ENCODE data around the gene SIK2. TPM values are rescaled to one million over a fixed set of nuclear protein-coding genes. Genes with fewer than 3 reads are reported as not detected.

Gene SIK2
- polyA plus RNA-seq, 1 donor from 2014 or later = 9.0 TPM

GRCh38 chr11:111764621-111765020 lies 162.4 kb downstream of the SIK2 start:
- Histone ChIP-seq H4K20me1 (ENCODE audit: insufficient read depth) (no peaks in the 10 kb centered on the region), H3K36me3 (ENCODE audit: insufficient read depth, low read length) (peaks cover 12% of the 10 kb centered on the region), H3F3A (ENCODE audit: insufficient read depth, low read length, poor library complexity, severe bottlenecking) (no peaks in the 10 kb centered on the region), H3K79me2 (replicated peaks; ENCODE audit: insufficient read depth, low read length) (peaks cover 17% of the 10 kb centered on the region), H3K27me3 (ENCODE audit: insufficient read depth, low read depth, low read length) (no peaks in the 10 kb centered on the region), H2AFZ (ENCODE audit: low read depth, low read length) (no peak overlapping the region), H3K9me2 (ENCODE audit: insufficient read depth, low read length) (no peaks in the 10 kb centered on the region), H3K27ac (ENCODE audit: low read length) (no peak overlapping the region), H3K9ac (ENCODE audit: low read length) (no peak overlapping the region), H3K4me2 (ENCODE audit: low read length) (peak overlapping the region; percentile 80), H3K4me3 (ENCODE audit: low read length) (peak overlapping the region; percentile 97), H3K9me3 (ENCODE audit: low read length) (no peaks in the 10 kb centered on the region)
- no peak for TF ChIP-seq CTCF (IDR thresholded peaks at IDR 0.05; ENCODE audit: poor library complexity, severe bottlenecking)
- no peak for TF ChIP-seq POLR2AphosphoS5 (IDR thresholded peaks at IDR 0.05)
- no peak for TF ChIP-seq EZH2 (IDR thresholded peaks at IDR 0.05; ENCODE audit: borderline replicate concordance, insufficient read depth, low read length, poor library complexity, severe bottlenecking)
- TF ChIP-seq MXI1 (conservative IDR thresholded peaks at IDR 0.05; ENCODE audit: poor library complexity, severe bottlenecking) = no peak
- no peak for TF ChIP-seq EP300 (conservative IDR thresholded peaks at IDR 0.05; ENCODE audit: poor library complexity, severe bottlenecking)
- TF ChIP-seq RAD21 (conservative IDR thresholded peaks at IDR 0.05) = no peak
- no peak for TF ChIP-seq SMC3 (conservative IDR thresholded peaks at IDR 0.05; ENCODE audit: poor library complexity)
- TF ChIP-seq TAF1 (IDR thresholded peaks at IDR 0.05; ENCODE audit: low read depth) = no peak
- no peak for TF ChIP-seq REST (IDR thresholded peaks at IDR 0.05; ENCODE audit: borderline replicate concordance)

DNA sequence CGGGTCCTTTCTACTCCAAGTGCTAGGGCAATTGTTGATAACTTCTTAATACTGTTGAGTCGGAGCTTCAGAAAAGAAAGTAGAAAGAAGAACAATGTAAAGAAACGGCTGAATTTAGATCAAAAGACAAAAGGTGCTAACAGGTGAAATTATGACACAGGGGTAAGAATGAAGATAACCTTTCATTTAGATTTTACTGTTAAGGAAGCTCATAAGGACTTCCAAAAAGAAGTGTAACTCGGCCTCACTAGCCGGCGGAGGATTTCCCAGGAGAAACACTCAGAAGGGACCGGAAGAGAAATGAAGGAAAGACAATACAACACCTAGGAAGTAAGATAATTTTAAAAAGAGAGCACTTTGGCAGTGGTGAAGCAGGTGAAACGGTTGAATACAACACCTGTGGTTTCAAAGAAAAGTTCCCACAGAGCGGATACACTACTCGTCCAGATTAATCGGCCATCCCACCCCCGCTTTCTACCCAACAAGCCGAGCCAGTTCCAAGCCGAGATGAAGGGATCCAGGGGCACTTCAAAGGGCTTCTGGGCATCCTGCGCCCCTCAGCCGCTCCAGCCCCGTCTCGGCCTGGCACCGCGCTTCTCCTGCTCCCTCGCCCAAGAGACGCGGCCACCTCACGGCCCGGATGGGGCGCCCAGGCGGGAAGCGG lies 163.2 kb downstream of the SIK2 start:
- Histone ChIP-seq H3K27me3 (ENCODE audit: insufficient read depth, low read depth, low read length) (no peaks in the 10 kb centered on the region), H3K36me3 (ENCODE audit: insufficient read depth, low read length) (peaks cover 4% of the 10 kb centered on the region), H4K20me1 (ENCODE audit: insufficient read depth) (no peaks in the 10 kb centered on the region), H3K4me3 (ENCODE audit: low read length) (peak overlapping the region; percentile 97), H3K9ac (ENCODE audit: low read length) (peak overlapping the region; percentile 76), H3K9me3 (ENCODE audit: low read length) (no peaks in the 10 kb centered on the region), H3F3A (ENCODE audit: insufficient read depth, low read length, poor library complexity, severe bottlenecking) (no peaks in the 10 kb centered on the region), H3K79me2 (replicated peaks; ENCODE audit: insufficient read depth, low read length) (peaks cover 17% of the 10 kb centered on the region), H3K4me2 (ENCODE audit: low read length) (peak overlapping the region; percentile 80), H2AFZ (ENCODE audit: low read depth, low read length) (peak overlapping the region; percentile 87), H3K9me2 (ENCODE audit: insufficient read depth, low read length) (no peaks in the 10 kb centered on the region), H3K27ac (ENCODE audit: low read length) (peak overlapping the region; percentile 43)
- TF ChIP-seq EP300 (conservative IDR thresholded peaks at IDR 0.05; ENCODE audit: poor library complexity, severe bottlenecking) (no peak), CTCF (IDR thresholded peaks at IDR 0.05; ENCODE audit: poor library complexity, severe bottlenecking) (no peak), TAF1 (IDR thresholded peaks at IDR 0.05; ENCODE audit: low read depth) (no peak), EZH2 (IDR thresholded peaks at IDR 0.05; ENCODE audit: borderline replicate concordance, insufficient read depth, low read length, poor library complexity, severe bottlenecking) (no peak), REST (IDR thresholded peaks at IDR 0.05; ENCODE audit: borderline replicate concordance) (no peak)

Measured in neural cell (in vitro differentiated cells).